WTC11 (cell line): ENCODE data around the gene PLXND1.

ENCODE experiments used
- ATF3 ChIP-seq: sonication (generic); formaldehyde crosslinking; conservative IDR thresholded peaks from 2 replicates; pipeline ENCODE4 v1.8.1; 2022; ENCODE audit warnings: mild to moderate bottlenecking, missing genetic modification reagents
- CREB1 ChIP-seq: sonication (generic); formaldehyde crosslinking; IDR thresholded peaks from 2 replicates; pipeline ENCODE4 v1.8.0; 2023; ENCODE audit warnings: mild to moderate bottlenecking, missing genetic modification reagents
- CTCF ChIP-seq: fragments of 200-600 bp; IDR thresholded peaks from 2 replicates; pipeline ENCODE4 v1.8.0; 2022; ENCODE audit warnings: antibody characterized with exemption
- E2F4 ChIP-seq: sonication (generic); formaldehyde crosslinking; IDR thresholded peaks from 2 replicates; pipeline ENCODE4 v1.8.1; 2022; ENCODE audit warnings: low read depth, mild to moderate bottlenecking, moderate library complexity, missing genetic modification reagents, borderline replicate concordance
- FOXJ3 ChIP-seq: sonication (generic); formaldehyde crosslinking; IDR thresholded peaks from 2 replicates; pipeline ENCODE4 v1.9.0; 2021; ENCODE audit warnings: missing genetic modification reagents, mild to moderate bottlenecking, borderline replicate concordance
- MAX ChIP-seq: sonication (generic); formaldehyde crosslinking; IDR thresholded peaks from 2 replicates; pipeline ENCODE4 v1.8.0; 2022; ENCODE audit warnings: mild to moderate bottlenecking, missing genetic modification reagents
- USF1 ChIP-seq: sonication (generic); formaldehyde crosslinking; IDR thresholded peaks from 2 replicates; pipeline ENCODE4 v1.8.0; 2022; ENCODE audit warnings: mild to moderate bottlenecking, missing genetic modification reagents

GRCh38 chr3:129583289-129583688 is 23.2 kb downstream of the PLXND1 start:
- TF ChIP-seq ATF3 (no peak), MAX (CRISPR knock-in tag) (no peak), FOXJ3 (no peak), USF1 (no peak), CTCF (no peak), E2F4 (CRISPR knock-in tag) (no peak), CREB1 (CRISPR knock-in tag) (no peak)
